Activated CD8-positive, alpha-beta memory T cell treated with anti-CD3 and anti-CD28 coated beads, Interleukin-2, amount 10 ng/mL, durations not matched to agents 7 days and 5 days (primary cell): Measurements from ENCODE around the gene MACROD1. TPM values are rescaled to one million over a fixed set of nuclear protein-coding genes. Genes with fewer than 3 reads are reported as not detected.

ENCODE experiments used
- ATAC-seq: fragments of 150-1000 bp; cut with Tn5 transposase; one replicate; pipeline ENCODE4 v1.10.0; 2021; ENCODE audit warnings: moderate library complexity
- CTCF ChIA-PET: fragments of 350-600 bp; sonication (Branson Sonifier 250); formaldehyde crosslinking; loops from one replicate; lab custom pipeline; 2021; ENCODE audit warnings: antibody characterized with exemption; lab: Charles Lee
- DNase-seq: peaks from one replicate; pipeline ENCODE4 v3.0.0-alpha.2; 2020
- H3K27ac Mint-ChIP-seq: one replicate; pipeline ENCODE4 v1.8.0; 2021; ENCODE audit warnings: mild to moderate bottlenecking, mixed read lengths
- H3K27me3 Mint-ChIP-seq: one replicate; pipeline ENCODE4 v1.8.0; 2021; ENCODE audit warnings: mixed read lengths
- H3K36me3 Mint-ChIP-seq: one replicate; pipeline ENCODE4 v1.8.0; 2021; ENCODE audit warnings: mild to moderate bottlenecking, mixed read lengths
- H3K4me1 Mint-ChIP-seq: one replicate; pipeline ENCODE4 v1.8.0; 2021; ENCODE audit warnings: mixed read lengths
- H3K4me3 Mint-ChIP-seq: one replicate; pipeline ENCODE4 v1.8.0; 2021; ENCODE audit warnings: mild to moderate bottlenecking, moderate library complexity, mixed read lengths
- H3K9me3 Mint-ChIP-seq: one replicate; pipeline ENCODE4 v1.8.0; 2022; ENCODE audit warnings: low read depth, mixed read lengths
- total RNA-seq, 2 experiments: library from RNA; stranded (reverse); gene quantifications; one replicate each; pipeline ENCODE4 v1.2.3, GENCODE V29; 2021

The MACROD1 gene
- total RNA-seq, 2 experiments from 2014 or later: 10.1 to 12.3 TPM

GRCh38 chr11:64031001-64031400 lies 134.9 kb downstream of the MACROD1 start:
- DNase-seq: no peak
- H3K27ac Mint-ChIP-seq: no peak overlapping the region
- CTCF ChIA-PET: interaction anchor here (1.0 kb wide), 1 partner anchor 30 kb away, joined by 3 read pairs; no protein-coding TSS in a partner anchor
- H3K4me1 Mint-ChIP-seq: peaks cover 3% of the 10 kb centered on the region
- no peaks in the 10 kb centered on the region for H3K36me3 Mint-ChIP-seq
- H3K9me3 Mint-ChIP-seq: no peaks in the 10 kb centered on the region
- no peak for ATAC-seq
- no peak overlapping the region for H3K4me3 Mint-ChIP-seq
- H3K27me3 Mint-ChIP-seq: peaks cover 33% of the 10 kb centered on the region

- H3K4me1 Mint-ChIP-seq: no peaks in the 10 kb centered on the region
- H3K4me3 Mint-ChIP-seq: no peak overlapping the region
- H3K27ac Mint-ChIP-seq: no peak overlapping the region
- CTCF ChIA-PET: no interaction called here
- H3K27me3 Mint-ChIP-seq: peaks cover 28% of the 10 kb centered on the region
- H3K36me3 Mint-ChIP-seq: no peaks in the 10 kb centered on the region
- ATAC-seq (no peak), DNase-seq (no peak)
- no peaks in the 10 kb centered on the region for H3K9me3 Mint-ChIP-seq
Observed at GRCh38 chr11:64029773-64030172, 136.1 kb downstream of the MACROD1 start.

- peaks cover 17% of the 10 kb centered on the region for H3K27me3 Mint-ChIP-seq
- DNase-seq: no peak
- CTCF ChIA-PET: no interaction called here
- no peak overlapping the region for H3K27ac Mint-ChIP-seq
- no peaks in the 10 kb centered on the region for H3K4me1 Mint-ChIP-seq
- no peak overlapping the region for H3K4me3 Mint-ChIP-seq
- no peaks in the 10 kb centered on the region for H3K36me3 Mint-ChIP-seq
- no peaks in the 10 kb centered on the region for H3K9me3 Mint-ChIP-seq
- no peak for ATAC-seq
Observed at GRCh38 chr11:64028398-64029115, 137.4 kb downstream of the MACROD1 start.

- peaks cover 13% of the 10 kb centered on the region for H3K27me3 Mint-ChIP-seq
- no peak overlapping the region for H3K27ac Mint-ChIP-seq
- ATAC-seq (no peak), DNase-seq (no peak)
- CTCF ChIA-PET: no interaction called here
- H3K9me3 Mint-ChIP-seq: no peaks in the 10 kb centered on the region
- no peaks in the 10 kb centered on the region for H3K36me3 Mint-ChIP-seq
- H3K4me1 Mint-ChIP-seq: no peaks in the 10 kb centered on the region
- H3K4me3 Mint-ChIP-seq: no peak overlapping the region
Observed at GRCh38 chr11:64027651-64028397, 138.1 kb downstream of the MACROD1 start.

GRCh38 chr11:64026575-64027205 lies 139.2 kb downstream of the MACROD1 start:
- Mint-ChIP-seq H3K27ac (no peak overlapping the region), H3K36me3 (no peaks in the 10 kb centered on the region), H3K4me1 (no peaks in the 10 kb centered on the region), H3K9me3 (no peaks in the 10 kb centered on the region), H3K4me3 (no peak overlapping the region), H3K27me3 (peaks cover 13% of the 10 kb centered on the region)
- DNase-seq: no peak
- CTCF ChIA-PET: no interaction called here
- no peak for ATAC-seq

- Mint-ChIP-seq H3K9me3 (no peaks in the 10 kb centered on the region), H3K27ac (no peak overlapping the region), H3K27me3 (peaks cover 13% of the 10 kb centered on the region), H3K4me3 (no peak overlapping the region), H3K4me1 (no peaks in the 10 kb centered on the region), H3K36me3 (no peaks in the 10 kb centered on the region)
- DNase-seq (no peak), ATAC-seq (no peak)
- CTCF ChIA-PET: interaction anchor here (0.8 to 2.4 kb wide), 2 partner anchors 24 to 25 kb away, joined by 3 to 8 read pairs; no protein-coding TSS in a partner anchor
Observed at GRCh38 chr11:64025205-64025604, 140.7 kb downstream of the MACROD1 start.

GRCh38 chr11:64023712-64024710 lies 141.9 kb downstream of the MACROD1 start:
- H3K27me3 Mint-ChIP-seq: peaks cover 12% of the 10 kb centered on the region
- H3K36me3 Mint-ChIP-seq: no peaks in the 10 kb centered on the region
- no peak overlapping the region for H3K27ac Mint-ChIP-seq
- no peaks in the 10 kb centered on the region for H3K9me3 Mint-ChIP-seq
- ATAC-seq (no peak), DNase-seq (no peak)
- no peaks in the 10 kb centered on the region for H3K4me1 Mint-ChIP-seq
- H3K4me3 Mint-ChIP-seq: no peak overlapping the region
- CTCF ChIA-PET: interaction anchor here (1.3 to 2.4 kb wide), 2 partner anchors 23 to 24 kb away, joined by 3 to 8 read pairs; no protein-coding TSS in a partner anchor

GRCh38 chr11:64022125-64022784 lies 143.7 kb downstream of the MACROD1 start:
- ATAC-seq: no peak
- DNase-seq: no peak
- Mint-ChIP-seq H3K4me1 (no peaks in the 10 kb centered on the region), H3K36me3 (no peaks in the 10 kb centered on the region), H3K9me3 (no peaks in the 10 kb centered on the region), H3K27me3 (peaks cover 4% of the 10 kb centered on the region), H3K27ac (no peak overlapping the region), H3K4me3 (no peak overlapping the region)
- CTCF ChIA-PET: no interaction called here

- H3K9me3 Mint-ChIP-seq: no peaks in the 10 kb centered on the region
- CTCF ChIA-PET: no interaction called here
- no peaks in the 10 kb centered on the region for H3K4me1 Mint-ChIP-seq
- H3K4me3 Mint-ChIP-seq: no peak overlapping the region
- no peak for ATAC-seq
- H3K27ac Mint-ChIP-seq: no peak overlapping the region
- no peak for DNase-seq
- no peaks in the 10 kb centered on the region for H3K27me3 Mint-ChIP-seq
- H3K36me3 Mint-ChIP-seq: no peaks in the 10 kb centered on the region
Observed at GRCh38 chr11:64021757-64022093, 144.2 kb downstream of the MACROD1 start.

- DNase-seq (no peak), ATAC-seq (no peak)
- Mint-ChIP-seq H3K4me1 (no peaks in the 10 kb centered on the region), H3K4me3 (no peak overlapping the region), H3K9me3 (no peaks in the 10 kb centered on the region), H3K27me3 (no peaks in the 10 kb centered on the region), H3K36me3 (no peaks in the 10 kb centered on the region), H3K27ac (no peak overlapping the region)
- CTCF ChIA-PET: no interaction called here
Observed at GRCh38 chr11:64020976-64021756, 144.7 kb downstream of the MACROD1 start.

- no peak for DNase-seq
- CTCF ChIA-PET: interaction anchor here (0.7 kb wide), 1 partner anchor 19 kb away, joined by 3 read pairs; no protein-coding TSS in a partner anchor
- Mint-ChIP-seq H3K36me3 (no peaks in the 10 kb centered on the region), H3K27ac (no peak overlapping the region), H3K27me3 (no peaks in the 10 kb centered on the region), H3K4me3 (no peak overlapping the region), H3K4me1 (no peaks in the 10 kb centered on the region), H3K9me3 (no peaks in the 10 kb centered on the region)
- ATAC-seq: no peak
Observed at GRCh38 chr11:64019106-64020037, 146.5 kb downstream of the MACROD1 start.
